SU-DHL-6 (cell line): ENCODE data around the gene KDELR1.

ENCODE experiments used
- H2AFZ ChIP-seq: fragments of 200-600 bp; sonication (generic); 2 replicates; pipeline ENCODE4 v1.6.1; 2014; ENCODE audit warnings: low read depth, mild to moderate bottlenecking, moderate library complexity, mixed read lengths, antibody characterized with exemption, low read length; ENCODE audit not compliant: severe bottlenecking
- H3F3A ChIP-seq: fragments of 200-600 bp; shearing (Covaris generic); 2 replicates; pipeline ENCODE4 v1.6.0; 2016; ENCODE audit warnings: antibody characterized with exemption, mild to moderate bottlenecking; ENCODE audit not compliant: insufficient read depth
- H3K27ac ChIP-seq: fragments of 200-600 bp; sonication (generic); 2 replicates; pipeline ENCODE4 v1.5.1; 2016; ENCODE audit warnings: low read depth, mild to moderate bottlenecking, low read length, moderate library complexity, mixed read lengths
- H3K27me3 ChIP-seq: fragments of 200-600 bp; sonication (generic), shearing (Covaris generic); 2 replicates; pipeline ENCODE4 v1.6.0; 2014; ENCODE audit warnings: mild to moderate bottlenecking, low read length
- H3K36me3 ChIP-seq: fragments of 200-600 bp; sonication (generic); 2 replicates; pipeline ENCODE4 v1.6.1; 2014; ENCODE audit warnings: mild to moderate bottlenecking, low read length, mixed read lengths
- H3K4me2 ChIP-seq: fragments of 300-600, 200-600 bp; shearing (Covaris generic), sonication (generic); 2 replicates; pipeline ENCODE4 v1.6.0; 2014; ENCODE audit warnings: low read length, low read depth, mild to moderate bottlenecking; ENCODE audit not compliant: poor library complexity, severe bottlenecking
- H3K4me3 ChIP-seq: fragments of 200-600 bp; sonication (generic); 2 replicates; pipeline ENCODE4 v1.5.1; 2014; ENCODE audit warnings: antibody characterized with exemption, low read length, mild to moderate bottlenecking, mixed read lengths; ENCODE audit not compliant: insufficient read depth, poor library complexity, severe bottlenecking
- H3K79me2 ChIP-seq: fragments of 200-600 bp; sonication (generic); 2 replicates; pipeline ENCODE4 v1.6.1; 2014; ENCODE audit warnings: mild to moderate bottlenecking, low read length, moderate library complexity; ENCODE audit not compliant: insufficient read depth
- H3K9ac ChIP-seq: fragments of 200-600 bp; sonication (generic); 2 replicates; pipeline ENCODE4 v1.7.0; 2014; ENCODE audit warnings: mild to moderate bottlenecking, low read length
- H3K9me2 ChIP-seq: fragments of 200-600 bp; sonication (generic); replicated peaks from 2 replicates; pipeline ENCODE4 v1.6.1; 2014; ENCODE audit warnings: low read length; ENCODE audit not compliant: insufficient read depth
- H3K9me3 ChIP-seq: fragments of 200-600 bp; sonication (generic); 2 replicates; pipeline ENCODE4 v1.6.1; 2014; ENCODE audit warnings: low read length, mixed read lengths; ENCODE audit not compliant: insufficient read depth
- H4K20me1 ChIP-seq: fragments of 200-600 bp; sonication (generic); 2 replicates; pipeline ENCODE4 v1.6.1; 2014; ENCODE audit warnings: low read depth, mild to moderate bottlenecking, antibody characterized with exemption, low read length, moderate library complexity, mixed read lengths
- EZH2phosphoT487 ChIP-seq: fragments of 200-600 bp; sonication (generic), shearing (Covaris generic); conservative IDR thresholded peaks from 2 replicates; pipeline ENCODE4 v1.6.1; 2018; ENCODE audit warnings: mild to moderate bottlenecking, antibody characterized with exemption, low read length, moderate library complexity, mixed read lengths
- TF ChIP-seq, protein P1 (sequence below): fragments of 200-600 bp; sonication (generic); IDR thresholded peaks from one replicate; pipeline ENCODE4 v1.5.1; 2017; ENCODE audit warnings: antibody characterized with exemption, mild to moderate bottlenecking, low read length, moderate library complexity; ENCODE audit not compliant: insufficient read depth, poor library complexity, severe bottlenecking

Gene KDELR1

DNA sequence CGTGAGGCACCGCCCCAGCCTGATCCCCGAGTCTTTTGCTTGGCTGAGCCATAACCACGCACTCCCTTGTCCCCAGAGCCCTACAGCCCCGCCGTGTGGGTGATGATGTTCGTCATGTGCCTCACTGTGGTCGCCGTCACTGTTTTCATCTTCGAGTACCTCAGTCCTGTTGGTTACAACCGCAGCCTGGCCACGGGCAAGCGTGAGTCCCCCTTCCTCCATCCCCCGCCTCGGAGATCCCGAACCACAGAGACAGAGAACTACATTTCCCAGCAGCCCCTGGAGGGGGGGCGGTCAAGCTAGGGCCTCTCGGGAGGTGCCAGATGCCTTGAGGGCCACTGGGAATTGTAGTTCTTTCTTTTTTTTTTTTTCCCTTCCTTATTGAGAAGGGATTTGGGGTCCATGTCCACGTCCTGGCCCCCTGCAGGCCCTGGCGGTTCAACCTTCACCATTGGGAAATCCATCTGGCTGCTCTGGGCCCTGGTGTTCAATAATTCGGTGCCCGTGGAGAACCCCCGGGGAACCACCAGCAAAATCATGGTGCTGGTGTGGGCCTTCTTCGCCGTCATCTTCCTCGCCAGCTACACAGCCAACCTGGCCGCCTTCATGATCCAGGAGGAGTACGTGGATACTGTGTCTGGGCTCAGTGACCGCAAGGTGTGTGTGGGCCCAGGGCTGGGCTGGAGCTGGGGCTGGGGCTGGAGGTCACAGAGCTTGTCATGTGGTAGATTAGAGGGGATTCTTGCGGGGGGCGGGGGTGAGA is 28.0 kb upstream of the KDELR1 start:
- H3K27me3 ChIP-seq, result no peaks in the 10 kb centered on the region
- H3K9me2 ChIP-seq, result no peaks in the 10 kb centered on the region
- H3K27ac ChIP-seq, result no peak overlapping the region
- TF ChIP-seq, protein P1, sequence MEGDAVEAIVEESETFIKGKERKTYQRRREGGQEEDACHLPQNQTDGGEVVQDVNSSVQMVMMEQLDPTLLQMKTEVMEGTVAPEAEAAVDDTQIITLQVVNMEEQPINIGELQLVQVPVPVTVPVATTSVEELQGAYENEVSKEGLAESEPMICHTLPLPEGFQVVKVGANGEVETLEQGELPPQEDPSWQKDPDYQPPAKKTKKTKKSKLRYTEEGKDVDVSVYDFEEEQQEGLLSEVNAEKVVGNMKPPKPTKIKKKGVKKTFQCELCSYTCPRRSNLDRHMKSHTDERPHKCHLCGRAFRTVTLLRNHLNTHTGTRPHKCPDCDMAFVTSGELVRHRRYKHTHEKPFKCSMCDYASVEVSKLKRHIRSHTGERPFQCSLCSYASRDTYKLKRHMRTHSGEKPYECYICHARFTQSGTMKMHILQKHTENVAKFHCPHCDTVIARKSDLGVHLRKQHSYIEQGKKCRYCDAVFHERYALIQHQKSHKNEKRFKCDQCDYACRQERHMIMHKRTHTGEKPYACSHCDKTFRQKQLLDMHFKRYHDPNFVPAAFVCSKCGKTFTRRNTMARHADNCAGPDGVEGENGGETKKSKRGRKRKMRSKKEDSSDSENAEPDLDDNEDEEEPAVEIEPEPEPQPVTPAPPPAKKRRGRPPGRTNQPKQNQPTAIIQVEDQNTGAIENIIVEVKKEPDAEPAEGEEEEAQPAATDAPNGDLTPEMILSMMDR, result no peak
- no peak for TF ChIP-seq EZH2phosphoT487
- H3K4me3 ChIP-seq, result peak overlapping the region; percentile 48
- H3K9ac ChIP-seq, result peak overlapping the region; percentile 42; the same call in 1 of the 2 replicates
- no peaks in the 10 kb centered on the region for H3K79me2 ChIP-seq
- H2AFZ ChIP-seq, result peak overlapping the region; percentile 98
- H3K36me3 ChIP-seq, result no peaks in the 10 kb centered on the region
- no peaks in the 10 kb centered on the region for H3F3A ChIP-seq
- H4K20me1 ChIP-seq, result no peaks in the 10 kb centered on the region
- H3K4me2 ChIP-seq, result peak overlapping the region; percentile 49
- H3K9me3 ChIP-seq, result no peaks in the 10 kb centered on the region

DNA sequence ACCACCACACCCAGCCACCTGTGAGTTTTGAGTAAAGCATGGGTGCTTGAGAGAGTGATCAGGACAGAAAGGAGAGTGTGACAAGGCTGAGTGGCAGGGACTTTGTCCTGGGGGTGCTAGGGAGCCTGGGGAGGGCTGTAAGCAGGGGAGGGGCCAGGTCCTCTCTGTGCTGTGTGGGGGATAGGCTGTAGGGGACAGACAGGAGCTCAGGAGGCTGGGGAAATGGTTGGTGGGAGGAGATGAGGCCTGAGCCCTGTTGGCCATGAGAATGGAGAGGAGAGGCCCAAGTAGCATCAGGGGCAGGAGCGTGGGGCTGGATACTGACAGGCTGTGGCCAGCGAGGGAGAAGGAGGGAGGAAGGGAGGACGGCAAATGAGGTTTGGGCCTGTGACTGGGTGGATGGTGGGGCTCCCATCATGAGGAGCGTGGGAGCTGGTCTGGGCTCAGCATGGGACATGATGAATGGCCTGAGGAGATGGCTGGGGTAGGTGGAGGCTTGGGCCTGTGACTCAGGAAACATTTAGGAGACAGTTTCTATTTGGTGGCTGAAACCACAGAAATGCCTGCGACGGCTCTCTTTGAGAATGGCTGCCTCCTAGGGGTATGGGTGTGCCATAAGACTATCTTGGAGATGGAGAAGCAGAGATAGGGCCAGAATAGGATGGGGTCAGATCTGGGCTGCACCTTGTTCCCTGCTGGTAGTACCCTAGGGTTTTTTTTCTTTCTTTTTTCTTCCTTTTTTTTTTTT is 27.1 kb upstream of the KDELR1 start:
- no peaks in the 10 kb centered on the region for H3K9me2 ChIP-seq
- no peaks in the 10 kb centered on the region for H3K36me3 ChIP-seq
- H3K9me3 ChIP-seq, result no peaks in the 10 kb centered on the region
- peak overlapping the region; percentile 98 for H2AFZ ChIP-seq
- peak overlapping the region; percentile 42; the same call in 1 of the 2 replicates for H3K9ac ChIP-seq
- no peak overlapping the region for H3K27ac ChIP-seq
- no peak overlapping the region for H3K4me3 ChIP-seq
- no peaks in the 10 kb centered on the region for H3F3A ChIP-seq
- peak overlapping the region; percentile 49 for H3K4me2 ChIP-seq
- H3K27me3 ChIP-seq, result no peaks in the 10 kb centered on the region
- TF ChIP-seq, protein P1, result no peak
- no peak for TF ChIP-seq EZH2phosphoT487
- H3K79me2 ChIP-seq, result no peaks in the 10 kb centered on the region
- H4K20me1 ChIP-seq, result no peaks in the 10 kb centered on the region

DNA sequence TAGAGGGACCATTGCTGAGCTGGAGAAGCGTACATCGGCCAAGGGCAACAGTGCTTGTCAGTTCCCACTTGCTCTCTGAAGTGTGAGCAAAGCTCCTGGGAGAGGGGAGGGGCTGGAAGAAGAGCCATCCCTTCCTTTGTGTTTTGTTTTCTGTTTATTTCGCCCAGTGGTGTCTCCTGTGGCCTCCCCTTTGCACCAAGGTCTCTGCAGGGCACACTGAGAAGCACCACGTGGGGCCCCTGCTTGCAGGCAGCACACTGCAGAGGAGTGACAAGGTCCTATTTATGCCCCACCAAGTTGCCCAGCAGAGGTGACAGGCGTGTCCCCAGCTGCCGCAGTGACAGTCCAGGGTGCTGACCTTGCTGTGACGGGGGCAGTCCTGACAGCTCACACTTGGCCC is 26.1 kb upstream of the KDELR1 start:
- no peak overlapping the region for H3K4me2 ChIP-seq
- no peak overlapping the region for H3K27ac ChIP-seq
- no peak for TF ChIP-seq EZH2phosphoT487
- TF ChIP-seq, protein P1, result no peak

More for the DNA sequence above, 26.1 kb upstream of the KDELR1 start:
- H2AFZ ChIP-seq, result no peak overlapping the region
- no peaks in the 10 kb centered on the region for H3K27me3 ChIP-seq
- no peaks in the 10 kb centered on the region for H3K9me2 ChIP-seq
- no peaks in the 10 kb centered on the region for H3K36me3 ChIP-seq
- H3K4me3 ChIP-seq, result no peak overlapping the region
- H3K9ac ChIP-seq, result no peak overlapping the region
- no peaks in the 10 kb centered on the region for H3F3A ChIP-seq
- H4K20me1 ChIP-seq, result no peaks in the 10 kb centered on the region
- H3K79me2 ChIP-seq, result no peaks in the 10 kb centered on the region
- H3K9me3 ChIP-seq, result no peaks in the 10 kb centered on the region
